Measurements from ENCODE around the gene RPS5.
"Not testable (repeated sequence)": the region's sequence is repeated elsewhere in the genome, so short reads cannot be mapped to it uniquely, and the experiment has no call there.

RPS5 gene

GRCh38 chr19:58386576-58387337 lies at the start of gene RPS5:
Gene RPS5 (plus strand): TSS chr19:58387269. CDS start chr19:58388138, 869 bp downstream.
- no peak for TF ChIP-seq CTCF (IDR thresholded peaks at IDR 0.05; ENCODE audit: low read depth, low read length, missing control alignments)
- DNase-seq (ENCODE audit: low read depth), result peak; percentile 99
- H3K4me3 ChIP-seq (ENCODE audit: low read depth, low read length), result peak within 1 kb of the TSS; percentile 88

- no peak for DNase-seq (ENCODE audit: low read depth)
- no peak for TF ChIP-seq CTCF (IDR thresholded peaks at IDR 0.05; ENCODE audit: low read depth, low read length, missing control alignments)
- H3K4me3 ChIP-seq (ENCODE audit: low read depth, low read length), result no peak overlapping the region
Observed at GRCh38 chr19:58338336-58338735, 48.7 kb upstream of the RPS5 start.

GRCh38 chr19:58338825-58339558 lies 48.1 kb upstream of the RPS5 start:
- H3K4me3 ChIP-seq (ENCODE audit: low read depth, low read length), result no peak overlapping the region
- TF ChIP-seq CTCF (IDR thresholded peaks at IDR 0.05; ENCODE audit: low read depth, low read length, missing control alignments), result peak; percentile 18
- no peak for DNase-seq (ENCODE audit: low read depth)

GRCh38 chr19:58345558-58345957 lies 41.5 kb upstream of the RPS5 start:
- no peak for TF ChIP-seq CTCF (IDR thresholded peaks at IDR 0.05; ENCODE audit: low read depth, low read length, missing control alignments)
- H3K4me3 ChIP-seq (ENCODE audit: low read depth, low read length), result no peak overlapping the region
- no peak for DNase-seq (ENCODE audit: low read depth)

GRCh38 chr19:58346961-58347929 lies 39.8 kb upstream of the RPS5 start:
- no peak for TF ChIP-seq CTCF (IDR thresholded peaks at IDR 0.05; ENCODE audit: low read depth, low read length, missing control alignments)
- H3K4me3 ChIP-seq (ENCODE audit: low read depth, low read length), result peak overlapping the region; percentile 77
- DNase-seq (ENCODE audit: low read depth), result peak; percentile 33

GRCh38 chr19:58348080-58348479 lies 39.0 kb upstream of the RPS5 start:
- DNase-seq (ENCODE audit: low read depth), result not testable (repeated sequence)
- H3K4me3 ChIP-seq (ENCODE audit: low read depth, low read length), result peak overlapping the region; percentile 77

- no peak for TF ChIP-seq CTCF (IDR thresholded peaks at IDR 0.05; ENCODE audit: low read depth, low read length, missing control alignments)
- no peak overlapping the region for H3K4me3 ChIP-seq (ENCODE audit: low read depth, low read length)
- no peak for DNase-seq (ENCODE audit: low read depth)
Observed at GRCh38 chr19:58349590-58349989, 37.5 kb upstream of the RPS5 start.
